ENCODE measurements around the gene PPFIA1. TPM values are rescaled to one million over a fixed set of nuclear protein-coding genes. Genes with fewer than 3 reads are reported as not detected.

Gene PPFIA1
- total RNA-seq, 4 donors from 2014 or later, result 21.0 to 34.7 (median 29.8) TPM

- TF ChIP-seq CTCF (IDR thresholded peaks at IDR 0.05) (no peak), POLR2A (IDR thresholded peaks at IDR 0.05) (peak in 2 of 4 donors; percentile 83 to 84)
- peak within 1 kb of the TSS; percentile 74 to 99 (median 87) for H3K4me3 ChIP-seq
- no peak for DNase-seq
- H3K9me3 ChIP-seq, result no peaks in the 10 kb centered on the region
- 0% methylated on average over 7 to 32 of the region's 93 CpGs for WGBS, 2 donors
- H3K27ac ChIP-seq, result peak within 1 kb of the TSS; percentile 92 to 98 (median 96)
- H3K4me1 ChIP-seq, result peaks cover 29 to 61% (median 32%) of the 10 kb centered on the region in 3 donors
- H3K36me3 ChIP-seq, result peaks cover 0 to 6% (median 0%) of the 10 kb centered on the region in 3 donors
- H3K27me3 ChIP-seq, result peaks cover 0 to 3% (median 0%) of the 10 kb centered on the region in 4 donors
- intact Hi-C loops (cut with DNase I), result no loop called here
These were observed 127.7 kb downstream of the PPFIA1 start, which contains the start of gene CTTN for GRCh38 chr11:70397983-70398833. TSS of gene CTTN (plus strand) at chr11:70398529. CDS start at chr11:70407298, 8,769 bp downstream.

GRCh38 chr11:70398834-70399680 lies 128.6 kb downstream of the PPFIA1 start:
- DNase-seq, result no peak
- Histone ChIP-seq H3K27ac (peak overlapping the region; percentile 92 to 98 (median 96)), H3K4me1 (peaks cover 29 to 61% (median 32%) of the 10 kb centered on the region in 3 donors), H3K9me3 (no peaks in the 10 kb centered on the region), H3K27me3 (peaks cover 0 to 3% (median 0%) of the 10 kb centered on the region in 4 donors), H3K4me3 (peak overlapping the region; percentile 74 to 99 (median 87)), H3K36me3 (peaks cover 0 to 6% (median 0%) of the 10 kb centered on the region in 3 donors)
- TF ChIP-seq POLR2A (IDR thresholded peaks at IDR 0.05) (no peak), CTCF (IDR thresholded peaks at IDR 0.05) (no peak)
- intact Hi-C loops (cut with DNase I), result no loop called here
- 4 to 5% methylated on average over 27 to 28 of the region's 42 CpGs for WGBS, 2 donors

GRCh38 chr11:70399681-70400112 lies 129.2 kb downstream of the PPFIA1 start:
- Histone ChIP-seq H3K27ac (peak overlapping the region; percentile 92 to 98 (median 96)), H3K9me3 (no peaks in the 10 kb centered on the region), H3K27me3 (peaks cover 0 to under 1% (median 0%) of the 10 kb centered on the region in 4 donors), H3K4me1 (peaks cover 29 to 61% (median 32%) of the 10 kb centered on the region in 3 donors), H3K36me3 (peaks cover 0 to 3% (median 0%) of the 10 kb centered on the region in 3 donors), H3K4me3 (peak overlapping the region; percentile 74 to 99 (median 87))
- peak in 1 of 4 donors; percentile 32 for TF ChIP-seq POLR2A (IDR thresholded peaks at IDR 0.05)
- peak in 1 of 6 experiments; percentile 6 for TF ChIP-seq CTCF (IDR thresholded peaks at IDR 0.05)
- DNase-seq, result no peak
- WGBS, 2 donors, result 3 to 7% methylated on average over 5 of the region's 16 CpGs
- intact Hi-C loops (cut with DNase I), result no loop called here

- intact Hi-C loops (cut with DNase I), result no loop called here
- Histone ChIP-seq H3K27me3 (no peaks in the 10 kb centered on the region), H3K4me3 (no peak overlapping the region), H3K36me3 (peaks cover 0 to 12% (median 3%) of the 10 kb centered on the region in 3 donors), H3K27ac (peak overlapping the region; percentile 92 to 98 (median 96)), H3K4me1 (peaks cover 29 to 61% (median 32%) of the 10 kb centered on the region in 3 donors), H3K9me3 (no peaks in the 10 kb centered on the region)
- DNase-seq, result no peak
- TF ChIP-seq POLR2A (IDR thresholded peaks at IDR 0.05), result no peak
- no peak for TF ChIP-seq CTCF (IDR thresholded peaks at IDR 0.05)
- 80 to 87% methylated on average over 6 to 8 of the region's 8 CpGs for WGBS, 2 donors
These were observed 130.2 kb downstream of the PPFIA1 start for GRCh38 chr11:70400643-70401042.

Measured in esophagus squamous epithelium (tissue), 5 donors.